ENCODE measurements around the gene SEMA5B.

The SEMA5B gene

DNA sequence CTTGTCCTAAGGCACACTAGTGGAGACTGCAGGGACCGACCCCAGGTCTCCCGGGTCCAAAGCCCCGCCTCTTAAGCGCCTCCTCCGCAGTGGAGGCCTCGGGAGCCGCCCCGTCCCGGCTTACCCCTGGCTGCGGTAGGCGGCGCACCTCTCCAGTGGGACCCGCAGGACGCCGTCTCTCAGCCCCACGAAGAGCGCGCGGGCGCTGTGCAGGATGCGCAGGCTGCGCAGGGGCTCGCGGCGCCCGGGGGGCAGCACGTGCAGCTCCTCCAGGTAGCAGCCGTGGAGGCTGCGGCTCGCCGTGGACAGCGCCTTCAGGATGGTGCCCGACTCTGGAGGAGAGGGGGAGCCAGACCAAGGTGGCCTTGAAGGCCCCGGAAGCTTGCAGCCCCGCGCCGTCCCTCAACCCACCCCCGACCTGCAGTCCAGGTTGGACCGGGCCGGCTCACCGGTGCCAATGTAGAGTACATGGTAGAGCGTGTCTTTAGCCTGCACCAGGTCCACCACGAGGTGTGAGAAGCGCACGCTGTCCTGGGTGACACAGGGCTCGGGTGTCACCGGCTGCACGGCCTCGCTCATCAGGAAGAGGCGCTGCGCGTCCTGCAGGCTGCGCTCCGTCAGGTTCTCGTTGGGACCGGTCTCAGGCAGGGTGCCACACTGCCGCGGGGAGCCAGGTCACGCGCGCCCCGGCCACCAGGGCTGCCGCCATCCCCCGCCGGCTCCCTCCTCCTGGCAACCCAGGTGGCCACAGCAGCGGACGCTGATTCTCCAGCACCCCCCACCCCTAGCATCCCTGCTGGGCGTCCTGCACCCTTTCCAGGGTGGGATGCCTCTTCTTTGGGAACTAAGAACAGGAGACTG, 105.5 kb downstream of the SEMA5B start:
- peak; percentile 38 to 72 for DNase-seq

DNA sequence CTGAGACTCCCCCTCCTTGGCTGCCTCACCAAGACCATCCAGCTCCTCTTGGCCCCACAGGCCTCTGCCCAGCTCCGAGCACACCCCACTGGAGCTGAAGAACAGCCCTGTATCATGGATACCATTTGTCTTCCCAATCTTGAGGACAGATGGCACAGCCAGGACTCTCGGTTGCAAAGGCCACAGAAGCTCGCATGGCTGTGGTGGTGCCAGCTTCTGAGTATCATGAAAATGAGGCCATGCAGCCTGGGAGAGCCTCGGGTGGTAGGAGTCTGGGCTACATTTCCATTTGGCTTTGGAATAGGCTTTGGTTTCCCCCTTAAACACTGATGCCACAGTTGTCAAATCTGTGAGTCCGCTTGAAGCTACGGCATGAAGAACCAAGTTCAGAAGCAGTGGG, 106.6 kb downstream of the SEMA5B start:
- DNase-seq: no peak

DNA sequence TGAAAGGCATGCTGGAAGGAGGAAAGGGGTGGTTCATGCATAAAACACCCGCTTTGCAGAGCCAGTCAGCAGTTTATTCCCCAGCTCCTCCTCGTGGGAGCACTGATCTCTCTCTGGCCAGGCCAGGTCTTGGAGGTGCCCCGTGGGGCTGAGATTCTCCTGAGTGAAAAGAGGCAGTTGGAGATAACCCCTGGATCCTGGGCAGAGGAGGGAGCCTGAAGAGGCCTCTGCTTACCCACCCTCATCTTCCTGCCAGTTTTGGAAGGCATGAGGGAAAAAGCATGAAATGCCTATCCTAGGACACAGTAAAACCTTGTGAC, 108.3 kb downstream of the SEMA5B start:
- no peak for DNase-seq

DNA sequence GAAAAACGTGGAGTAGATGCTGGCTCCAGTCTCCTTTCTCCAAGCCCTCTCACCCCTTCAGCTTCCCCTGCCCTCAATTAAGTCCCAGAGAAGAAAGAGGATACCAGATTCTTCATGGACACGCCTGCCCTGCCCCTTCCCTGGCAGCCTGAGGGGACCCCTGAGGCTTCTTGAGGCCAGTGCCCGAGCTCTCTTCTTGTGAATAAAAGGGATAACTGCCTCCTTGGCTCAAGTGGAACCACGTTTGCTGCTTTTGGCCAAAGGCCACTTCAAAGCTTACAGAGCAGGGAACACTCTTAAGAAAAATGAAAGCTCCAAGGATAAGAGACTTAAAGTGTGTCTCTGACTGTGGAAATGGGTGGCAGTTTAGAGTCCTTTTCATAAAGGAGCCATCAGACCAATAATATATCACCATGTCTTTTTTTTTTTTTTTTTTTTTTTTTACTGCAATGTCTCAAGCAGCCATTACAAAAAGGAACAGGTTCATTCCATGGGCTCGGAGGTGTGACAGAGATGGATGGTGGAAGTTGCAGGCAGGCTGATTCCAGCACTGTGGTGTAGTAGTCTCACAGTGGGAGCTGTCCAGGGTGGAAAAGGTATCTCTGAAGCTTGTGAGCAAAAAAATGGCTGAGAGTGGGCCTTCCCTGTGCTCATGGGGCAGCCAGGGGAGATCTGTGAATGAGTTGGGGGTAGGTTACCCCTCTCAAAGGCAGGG, 108.8 kb downstream of the SEMA5B start:
- DNase-seq: no peak

- DNase-seq: no peak
These were observed 110.2 kb downstream of the SEMA5B start for GRCh38 chr3:122917412-122917811.

- DNase-seq: no peak
These were observed 111.0 kb downstream of the SEMA5B start for GRCh38 chr3:122916580-122916979.

DNA sequence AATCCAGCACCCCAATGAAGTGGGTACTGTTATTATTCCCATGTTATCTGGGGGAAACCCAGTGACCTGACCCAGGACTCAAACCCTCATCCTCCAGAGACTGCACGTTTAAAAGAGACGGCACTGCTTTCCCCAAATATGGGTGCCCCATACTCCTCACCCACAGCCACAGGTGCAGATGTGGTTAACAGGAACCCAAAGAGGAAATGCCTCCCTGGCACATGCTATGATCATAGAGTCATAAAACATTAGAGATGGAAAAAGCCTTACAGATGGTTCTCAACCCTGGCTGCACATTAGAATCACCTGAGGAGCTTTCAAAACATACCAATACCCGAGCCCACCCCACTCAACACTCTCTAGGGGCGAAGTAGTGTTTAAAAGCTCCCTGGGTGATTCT, 111.5 kb downstream of the SEMA5B start:
- DNase-seq: no peak

DNA sequence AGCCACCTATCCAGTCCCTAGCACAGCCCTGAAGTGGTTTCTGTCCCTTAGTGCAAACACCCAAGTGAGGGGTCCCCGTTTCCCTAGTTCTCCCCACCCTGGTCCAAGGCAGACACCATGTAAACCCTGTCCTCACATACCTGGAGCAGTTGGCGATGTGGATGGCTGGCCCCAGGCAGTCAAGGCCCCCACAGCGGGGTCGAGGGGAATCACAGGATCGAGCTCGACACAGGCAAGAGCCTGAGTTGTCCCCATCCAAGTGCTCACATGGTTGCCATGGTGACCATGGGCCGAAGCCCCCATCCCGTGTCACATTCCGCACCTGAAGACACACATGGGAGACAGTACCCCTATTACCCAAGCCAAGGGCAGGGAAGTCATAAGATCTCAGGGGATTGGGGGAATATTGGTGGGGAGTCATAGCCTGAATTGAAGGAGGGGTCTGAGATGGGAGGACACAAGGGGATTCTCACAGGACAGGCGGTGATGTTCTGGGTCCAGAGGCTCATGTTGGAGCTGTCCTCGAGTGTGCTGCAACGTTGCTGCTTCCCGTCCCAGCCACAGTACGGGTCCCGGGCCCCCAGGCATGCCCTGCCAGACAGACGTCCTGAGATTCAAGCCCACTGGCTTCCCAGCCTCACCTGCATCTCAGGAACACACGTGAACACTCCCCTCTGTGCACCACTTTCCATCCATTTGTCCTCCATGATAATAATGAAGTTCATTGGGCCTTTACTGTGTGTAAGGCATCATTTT, 112.1 kb downstream of the SEMA5B start:
- no peak for DNase-seq

- DNase-seq: no peak
These were observed 113.9 kb downstream of the SEMA5B start for GRCh38 chr3:122913539-122914100.

GRCh38 chr3:122912772-122913538, 114.6 kb downstream of the SEMA5B start:
- no peak for DNase-seq

DNA sequence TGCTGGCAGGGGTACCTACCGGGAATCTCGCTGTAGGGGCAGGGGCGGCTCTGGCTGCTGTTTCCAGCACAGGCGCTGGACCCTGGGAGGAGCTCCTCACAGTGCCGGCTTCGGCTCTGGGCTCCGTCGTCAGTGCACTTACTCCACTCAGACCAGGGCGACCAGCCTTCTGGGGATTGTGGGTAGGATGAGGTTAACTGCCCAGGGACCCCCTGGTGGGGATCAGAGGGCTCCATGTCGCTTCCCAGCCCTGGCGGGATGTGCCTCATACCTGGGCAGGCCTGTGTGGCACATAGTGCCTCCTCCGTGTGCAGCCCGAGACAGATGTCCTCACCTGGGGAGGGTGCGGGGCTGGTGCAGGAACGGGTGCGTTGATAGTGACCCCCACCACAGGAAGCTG, 115.7 kb downstream of the SEMA5B start:
- DNase-seq: no peak

DNA sequence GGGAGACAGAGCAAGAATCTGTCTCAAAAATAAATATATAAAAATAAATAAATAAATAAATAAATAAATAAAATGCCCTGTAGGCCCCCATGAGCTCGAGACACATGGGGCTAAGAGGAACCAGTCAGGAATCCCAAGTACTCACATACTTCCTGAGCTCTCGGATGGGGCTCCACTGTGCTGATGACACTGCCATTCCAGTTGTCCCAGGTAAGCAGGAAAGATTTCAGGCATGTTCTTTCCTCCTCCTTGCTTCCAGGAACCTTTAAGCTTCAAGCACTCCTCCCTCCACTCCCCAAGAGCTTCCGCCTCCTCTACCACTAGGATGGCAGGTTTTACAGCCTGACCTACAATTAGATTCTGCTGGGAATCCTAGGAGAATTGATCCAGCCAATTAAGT, 119.3 kb downstream of the SEMA5B start:
- no peak for DNase-seq

DNA sequence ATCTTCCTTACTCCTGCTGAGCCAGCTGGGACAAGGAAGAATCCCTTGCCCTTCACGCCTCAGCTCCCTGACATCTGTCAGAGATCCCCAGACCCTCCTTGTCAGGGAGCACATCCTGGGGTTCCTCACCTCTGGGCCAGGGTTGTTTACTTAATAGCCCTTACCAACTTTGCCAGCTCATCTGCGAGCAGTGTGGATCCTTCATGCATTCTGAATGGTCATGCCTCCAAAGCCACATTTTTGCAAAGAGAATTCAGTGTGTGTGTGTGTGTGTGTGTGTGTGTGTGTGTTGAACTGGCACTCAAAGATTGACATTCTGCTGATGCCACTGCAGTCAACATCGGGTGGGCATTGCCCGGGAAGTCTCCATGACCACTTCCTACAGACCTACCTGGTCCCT, 120.1 kb downstream of the SEMA5B start:
- no peak for DNase-seq

- no peak for DNase-seq
These were observed 124.4 kb downstream of the SEMA5B start for GRCh38 chr3:122903171-122903570.

GRCh38 chr3:122902326-122902725, 125.2 kb downstream of the SEMA5B start:
- no peak for DNase-seq

DNA sequence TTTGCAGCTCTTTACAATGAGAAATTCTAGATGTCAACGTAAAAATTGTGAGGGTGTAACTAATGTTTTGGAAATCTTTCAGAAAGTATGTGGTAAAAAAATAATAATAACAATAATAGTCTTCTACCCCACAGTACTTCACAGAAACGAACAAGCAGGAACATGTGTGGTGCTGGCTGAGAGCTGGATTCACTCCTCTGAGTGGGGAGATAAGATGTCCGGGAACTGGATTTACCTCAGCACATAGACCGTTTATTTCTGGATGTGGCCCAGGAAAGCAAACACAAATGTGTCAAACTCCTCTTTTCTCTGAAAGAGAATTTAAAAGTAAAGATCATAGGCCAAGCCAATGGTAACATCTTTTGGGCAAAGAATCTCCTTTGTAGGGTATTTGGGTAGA, 129.3 kb downstream of the SEMA5B start:
- no peak for DNase-seq

DNA sequence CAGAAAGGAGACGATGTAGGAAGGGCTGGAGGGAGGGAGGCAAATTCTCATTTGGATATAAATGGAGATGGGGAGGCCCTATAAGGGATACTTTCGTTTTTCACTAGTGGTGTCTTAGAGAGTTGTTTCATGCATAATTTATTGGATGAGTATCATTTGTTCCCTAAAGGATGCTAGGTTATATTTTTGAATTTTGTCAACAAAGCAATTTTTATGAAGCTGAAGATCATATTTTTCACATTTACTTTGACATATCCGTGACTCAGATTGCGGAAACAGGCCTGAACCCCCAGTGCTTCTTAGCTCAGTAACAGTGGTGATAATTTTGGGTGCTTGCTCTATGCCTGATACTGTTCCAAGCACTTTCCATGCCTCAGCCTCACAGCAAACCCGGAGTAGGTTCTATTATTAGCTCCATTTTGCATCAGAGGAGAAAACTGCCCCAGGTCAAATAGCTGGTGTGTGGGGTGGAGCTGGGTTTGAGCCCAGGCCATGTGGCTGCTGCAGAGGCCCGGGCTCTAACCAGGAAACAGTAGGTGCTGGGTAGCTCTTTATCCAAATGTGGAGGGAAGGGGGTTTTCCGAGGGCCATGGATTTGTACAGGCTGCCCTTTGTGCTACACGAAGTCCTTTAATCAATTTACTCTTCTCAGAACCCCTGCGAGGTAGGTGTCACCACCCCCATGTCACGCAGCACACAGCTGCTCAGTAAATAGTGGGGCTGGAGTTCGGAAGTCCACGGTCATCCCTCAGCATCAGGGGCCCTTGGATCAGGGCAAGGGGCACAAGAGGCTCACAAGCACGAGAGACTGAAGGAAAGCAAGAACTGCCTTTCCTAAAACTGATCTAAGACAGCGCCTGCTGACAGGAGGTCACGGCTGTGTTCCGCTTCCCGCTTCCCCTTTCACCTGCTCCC, 133.6 kb downstream of the SEMA5B start:
- DNase-seq: no peak

- DNase-seq: no peak
These were observed 134.3 kb downstream of the SEMA5B start for GRCh38 chr3:122893282-122893681.

DNA sequence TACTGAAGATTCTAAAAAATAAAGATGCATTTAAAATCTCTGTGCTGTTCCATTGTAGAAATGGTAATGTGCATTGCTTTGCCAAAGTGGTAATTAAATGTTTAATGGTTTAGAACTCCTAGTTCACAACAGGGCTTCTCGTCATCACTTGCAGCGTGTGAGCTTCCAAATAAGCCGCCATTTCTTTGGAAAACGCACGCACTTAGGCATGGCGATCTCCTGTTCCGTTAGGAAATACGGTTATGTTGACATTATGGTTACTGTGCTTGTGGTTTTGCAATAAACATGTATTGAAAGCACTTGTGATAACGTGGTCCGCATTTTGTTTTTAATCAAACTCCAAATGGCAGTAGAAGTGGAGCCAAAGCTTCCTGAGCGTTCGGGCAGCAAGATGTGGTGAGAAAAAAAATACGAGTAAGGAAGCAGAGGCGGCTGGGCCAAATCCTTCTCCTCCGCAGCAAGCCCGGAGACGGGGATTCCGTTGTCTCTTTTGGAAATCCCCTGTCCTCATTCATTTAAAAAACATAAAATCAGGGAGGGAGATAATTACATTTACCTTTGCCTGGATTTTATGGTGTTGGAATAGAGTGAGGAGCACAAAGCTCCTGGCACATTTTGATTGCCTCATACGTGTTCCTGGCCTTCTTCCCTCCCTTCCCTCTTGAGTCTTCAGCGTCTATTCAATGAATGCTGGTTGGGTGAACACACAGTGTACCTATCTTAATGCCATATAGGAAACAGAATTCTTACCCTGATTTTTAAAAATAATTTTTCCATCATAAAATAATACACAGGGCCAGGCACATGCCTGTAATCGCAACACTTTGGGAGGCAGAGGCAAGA, 135.2 kb downstream of the SEMA5B start:
- no peak for DNase-seq

DNA sequence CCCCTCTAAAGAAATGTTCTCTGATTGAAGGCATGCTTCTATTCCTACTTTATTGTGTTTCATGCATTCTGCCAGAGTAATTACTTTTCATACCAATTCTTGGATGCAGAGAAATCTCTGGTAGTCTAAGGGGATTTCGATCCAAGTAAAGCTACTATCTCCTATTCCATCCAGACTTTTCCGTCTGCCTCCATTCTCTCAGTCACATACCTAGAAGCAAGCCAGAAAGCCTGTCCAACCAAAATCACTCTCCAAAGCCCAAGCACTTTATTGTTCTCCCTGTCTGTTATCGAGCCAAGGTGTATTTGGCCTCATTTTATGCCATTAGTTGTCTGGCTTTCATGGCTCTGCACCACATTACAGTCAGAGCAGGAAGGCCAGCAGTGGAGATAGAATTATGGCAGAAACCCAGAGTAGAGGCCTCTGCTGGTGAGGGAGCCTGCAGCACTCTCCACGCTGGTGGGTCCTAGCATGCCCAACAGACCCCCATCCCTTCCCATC, 136.8 kb downstream of the SEMA5B start:
- DNase-seq: no peak

Data from NCI-H1930 (cell line).